Ishikawa (cell line): ENCODE measurements around the gene MYEOV.

Source experiments
- CEBPB ChIP-seq: IDR thresholded peaks from 2 replicates; pipeline ENCODE4 v1.6.1; 2012
- CREB1 ChIP-seq: IDR thresholded peaks from 2 replicates; pipeline ENCODE4 v1.6.1; 2012; ENCODE audit warnings: low read depth
- EGR1 ChIP-seq: IDR thresholded peaks from 2 replicates; pipeline ENCODE4 v1.6.1; 2012
- EP300 ChIP-seq: IDR thresholded peaks from 2 replicates; pipeline ENCODE4 v1.6.1; 2012; ENCODE audit warnings: borderline replicate concordance
- NFIC ChIP-seq: IDR thresholded peaks from 2 replicates; pipeline ENCODE4 v1.6.1; 2012
- RAD21 ChIP-seq: IDR thresholded peaks from 2 replicates; pipeline ENCODE4 v1.6.1; 2012; ENCODE audit warnings: low read depth
- TAF1 ChIP-seq: IDR thresholded peaks from 2 replicates; pipeline ENCODE4 v1.6.1; 2012; ENCODE audit warnings: low read depth, mild to moderate bottlenecking
- YY1 ChIP-seq: IDR thresholded peaks from 2 replicates; pipeline ENCODE4 v1.6.1; 2012; ENCODE audit warnings: low read depth
- TF ChIP-seq, protein P1 (sequence below): IDR thresholded peaks from 2 replicates; pipeline ENCODE4 v1.6.1; 2012

DNA sequence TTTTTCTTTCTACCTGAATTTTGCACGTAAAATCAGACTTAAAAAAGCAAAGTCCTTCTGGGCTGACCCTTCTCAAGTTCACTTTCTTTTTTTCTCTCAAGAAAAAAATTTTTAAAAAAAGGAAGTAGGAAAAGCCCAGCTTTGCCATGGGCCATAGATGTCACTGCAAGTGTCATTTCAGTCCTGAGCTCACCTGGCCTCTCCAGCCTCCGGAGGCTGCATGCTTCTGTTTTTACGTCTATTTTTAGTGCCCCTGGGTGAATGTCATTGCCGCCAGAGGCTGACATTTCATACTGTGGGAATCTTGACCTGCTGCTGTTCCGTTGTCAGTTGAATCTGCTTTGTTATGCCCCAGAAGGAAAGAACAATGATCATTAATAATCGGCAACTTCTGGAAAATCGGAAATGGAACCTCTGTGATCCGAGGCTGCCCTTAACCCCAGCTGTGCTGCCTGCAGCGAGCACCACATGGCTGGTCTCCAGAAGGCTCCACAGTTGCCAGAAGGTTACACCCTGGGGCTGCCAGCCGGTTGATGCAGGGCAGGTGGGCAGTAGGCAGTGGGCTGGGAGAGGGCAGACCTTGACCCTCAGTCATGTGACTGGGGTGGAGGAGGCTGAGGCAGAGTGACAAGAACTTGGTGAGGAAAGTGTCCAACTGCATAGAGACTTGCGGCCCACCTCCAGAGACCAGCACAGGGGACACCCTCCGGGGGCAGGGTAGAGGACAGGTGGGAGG is 16.7 kb upstream of the MYEOV start:
- peak; percentile 79 for TF ChIP-seq CEBPB
- TF ChIP-seq CREB1 = no peak
- TF ChIP-seq TAF1 = 0 out of 2 replicates have a peak, but pooled peaks have one; percentile 21
- peak; percentile 71 for TF ChIP-seq YY1
- TF ChIP-seq EP300 = peak; percentile 100
- TF ChIP-seq NFIC = peak; percentile 100
- TF ChIP-seq, protein P1, sequence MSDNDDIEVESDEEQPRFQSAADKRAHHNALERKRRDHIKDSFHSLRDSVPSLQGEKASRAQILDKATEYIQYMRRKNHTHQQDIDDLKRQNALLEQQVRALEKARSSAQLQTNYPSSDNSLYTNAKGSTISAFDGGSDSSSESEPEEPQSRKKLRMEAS = peak; percentile 88
- TF ChIP-seq EGR1 = peak; percentile 69
- TF ChIP-seq RAD21 = no peak; the same call in none of the 2 replicates
